ENCODE measurements around the gene C1QC.

GRCh38 chr1:22597996-22598395 lies 45.4 kb upstream of the C1QC start:
- TF ChIP-seq POLR2A (IDR thresholded peaks at IDR 0.05) (no peak), POLR2AphosphoS5 (IDR thresholded peaks at IDR 0.05) (no peak), CTCF (IDR thresholded peaks at IDR 0.05) (no peak), EP300 (IDR thresholded peaks at IDR 0.05) (no peak)

All from sigmoid colon (tissue), 4 donors.